AG09319 (cell line): ENCODE measurements around the gene PPWD1.
A peak's percentile ranks its signal among the peaks of the same experiment; 100 is the strongest.

Source experiments
- DNase-seq: peaks from one replicate; pipeline ENCODE4 v3.0.0-alpha.2; 2010; ENCODE audit warnings: low read depth; ENCODE audit errors: extremely low read depth
- CTCF ChIP-seq: IDR thresholded peaks from 2 replicates; pipeline ENCODE4 v1.5.1; 2011; ENCODE audit warnings: low read depth, mild to moderate bottlenecking, inconsistent platforms, low read length, moderate library complexity

Gene PPWD1

GRCh38 chr5:65562731-65563701 lies at the start of gene PPWD1, which contains the start of gene CENPK:
PPWD1 (plus strand) TSS chr5:65563296; CDS start chr5:65563311, 15 bp downstream.
CENPK (minus strand) TSS chr5:65563168; CDS start chr5:65554907, 8,261 bp downstream.
- peak; percentile 75 for DNase-seq
- TF ChIP-seq CTCF: no peak

GRCh38 chr5:65525726-65526125 lies 37.4 kb upstream of the PPWD1 start:
- TF ChIP-seq CTCF: no peak
- DNase-seq: no peak

DNA sequence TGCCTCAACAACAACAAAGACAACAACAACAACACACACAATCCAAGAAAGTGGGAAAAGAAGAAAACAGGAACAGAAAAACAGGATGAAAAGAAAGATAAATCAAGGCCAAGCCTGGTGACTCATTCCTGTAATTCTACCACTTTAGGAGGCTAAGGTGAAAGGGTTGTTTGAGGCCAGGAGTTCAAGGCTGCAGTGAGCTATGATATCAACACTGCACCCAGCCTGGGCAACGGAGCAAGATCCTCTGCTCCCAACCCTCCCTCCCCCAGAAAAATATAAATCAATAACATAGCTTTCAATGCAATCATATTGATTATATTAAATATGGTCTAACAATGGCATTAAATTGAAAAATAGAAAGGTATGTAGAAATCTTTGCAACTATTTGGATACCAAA lies 32.2 kb upstream of the PPWD1 start:
- DNase-seq: no peak
- TF ChIP-seq CTCF: no peak

- DNase-seq: no peak
- no peak for TF ChIP-seq CTCF
Observed at GRCh38 chr5:65535529-65535987, 27.5 kb upstream of the PPWD1 start.

DNA sequence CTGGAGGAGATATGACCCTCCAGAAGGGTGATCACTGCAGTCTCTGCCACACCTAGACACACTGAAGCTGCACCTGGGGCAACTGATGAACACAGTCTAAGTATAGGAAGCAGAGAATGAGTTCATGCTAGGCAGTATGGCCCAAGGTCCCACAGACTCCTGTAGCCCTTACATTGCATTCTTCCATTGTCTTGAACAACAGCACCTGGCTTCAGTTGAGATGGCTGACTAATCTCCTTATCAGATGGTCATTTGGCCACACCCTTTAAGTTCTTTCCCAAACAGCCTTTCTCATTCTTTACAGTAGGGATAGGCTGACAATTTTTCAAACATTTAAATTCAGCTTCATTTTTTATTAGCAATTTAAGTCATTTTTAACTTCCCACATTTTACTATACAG lies 23.3 kb upstream of the PPWD1 start:
- TF ChIP-seq CTCF: no peak
- DNase-seq: no peak

GRCh38 chr5:65544473-65544872 lies 18.6 kb upstream of the PPWD1 start:
- no peak for TF ChIP-seq CTCF
- DNase-seq: no peak

GRCh38 chr5:65546141-65546540 lies 17.0 kb upstream of the PPWD1 start:
- DNase-seq: no peak
- no peak for TF ChIP-seq CTCF
